K562 (cell line): Measurements from ENCODE around the gene CLEC18B. TPM values are rescaled to one million over a fixed set of nuclear protein-coding genes. Genes with fewer than 3 reads are reported as not detected.

Experiments
- MEF2A ChIP-seq: IDR thresholded peaks from 2 replicates; pipeline ENCODE4 v1.6.1; 2011; ENCODE audit warnings: low read depth, mild to moderate bottlenecking, low read length, moderate library complexity; ENCODE audit not compliant: control insufficient read depth
- TBL1XR1 ChIP-seq, 2 experiments: IDR thresholded peaks; 2 replicates each; pipeline ENCODE4 v1.6.1; 2012; ENCODE audit warnings: improper control_type of control experiment in 2 of 2, low read length in 2 of 2, mild to moderate bottlenecking in 1 of 2
- ZNF316 ChIP-seq: fragments of 450-650 bp; IDR thresholded peaks from 2 replicates; pipeline ENCODE4 v1.6.1; 2016
- ZNF518B ChIP-seq: fragments of 250-450 bp; sonication (Bioruptor Pico); IDR thresholded peaks from 2 replicates; pipeline ENCODE4 v1.5.0; 2021; ENCODE audit warnings: mild to moderate bottlenecking, moderate library complexity
- polyA plus RNA-seq, 8 experiments: library from polyadenylated mRNA; depleted of rRNA in 4 of 8; stranded (reverse) in 5 of 8; unstranded in 3 of 8; fragments of >200 nt; fragmentation: Nextera tagmentation in 2 of 8; fragmentation: Illumina TruSeq in 1 of 8; extraction: Ambion mirVana in 2 of 8; extraction: Trizol in 1 of 8; gene quantifications; 2 replicates each; pipeline versions ENCODE4 v1.2.1 to v1.2.3, GENCODE V29; 2011 to 2014; ENCODE audit warnings: inconsistent platforms in 1 of 8, missing spikeins in 1 of 8
- total RNA-seq, 7 experiments: library from RNA; depleted of rRNA in 6 of 7; stranded (reverse); fragments of >200 nt in 6 of 7; fragmentation: Illumina TruSeq in 2 of 7; extraction: Trizol in 2 of 7; gene quantifications; 2 replicates each; pipeline versions ENCODE4 v1.2.1 to v1.2.3, GENCODE V29; 2011 to 2021; ENCODE audit warnings: low replicate concordance in 1 of 7
- TF ChIP-seq, protein P1 (sequence below): IDR thresholded peaks from 2 replicates; pipeline ENCODE4 v1.6.1; 2014; ENCODE audit warnings: antibody characterized with exemption
- TF ChIP-seq, protein P2 (sequence below): fragments of 450-650 bp; IDR thresholded peaks from 2 replicates; pipeline ENCODE4 v1.6.1; 2017; ENCODE audit warnings: mild to moderate bottlenecking, moderate library complexity
- TF ChIP-seq, protein P3 (sequence below): fragments of 450-650 bp; conservative IDR thresholded peaks from 2 replicates; pipeline ENCODE4 v1.6.1; 2016; ENCODE audit warnings: missing genetic modification characterization, low read depth, mild to moderate bottlenecking, control low read depth, missing compliant biosample characterization

Gene CLEC18B
- total and polyA plus RNA-seq, 9 of the 15 experiments (the other 6 are each of a cell fraction or from before 2014, with no cell fraction given): 0.23 to 7.6 (median 3.5) TPM

GRCh38 chr16:74465281-74465680, 44.0 kb upstream of the CLEC18B start (continued):
- TF ChIP-seq MEF2A (no peak), TBL1XR1 (IDR thresholded peaks at IDR 0.05; ENCODE audit: low read length in 2 of 2) (no peak), ZNF316 (no peak), ZNF518B (CRISPR knock-in tag) (no peak)
- TF ChIP-seq, protein P1, sequence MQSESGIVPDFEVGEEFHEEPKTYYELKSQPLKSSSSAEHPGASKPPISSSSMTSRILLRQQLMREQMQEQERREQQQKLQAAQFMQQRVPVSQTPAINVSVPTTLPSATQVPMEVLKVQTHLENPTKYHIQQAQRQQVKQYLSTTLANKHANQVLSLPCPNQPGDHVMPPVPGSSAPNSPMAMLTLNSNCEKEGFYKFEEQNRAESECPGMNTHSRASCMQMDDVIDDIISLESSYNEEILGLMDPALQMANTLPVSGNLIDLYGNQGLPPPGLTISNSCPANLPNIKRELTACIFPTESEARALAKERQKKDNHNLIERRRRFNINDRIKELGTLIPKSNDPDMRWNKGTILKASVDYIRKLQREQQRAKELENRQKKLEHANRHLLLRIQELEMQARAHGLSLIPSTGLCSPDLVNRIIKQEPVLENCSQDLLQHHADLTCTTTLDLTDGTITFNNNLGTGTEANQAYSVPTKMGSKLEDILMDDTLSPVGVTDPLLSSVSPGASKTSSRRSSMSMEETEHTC: no peak
- TF ChIP-seq, protein P2, sequence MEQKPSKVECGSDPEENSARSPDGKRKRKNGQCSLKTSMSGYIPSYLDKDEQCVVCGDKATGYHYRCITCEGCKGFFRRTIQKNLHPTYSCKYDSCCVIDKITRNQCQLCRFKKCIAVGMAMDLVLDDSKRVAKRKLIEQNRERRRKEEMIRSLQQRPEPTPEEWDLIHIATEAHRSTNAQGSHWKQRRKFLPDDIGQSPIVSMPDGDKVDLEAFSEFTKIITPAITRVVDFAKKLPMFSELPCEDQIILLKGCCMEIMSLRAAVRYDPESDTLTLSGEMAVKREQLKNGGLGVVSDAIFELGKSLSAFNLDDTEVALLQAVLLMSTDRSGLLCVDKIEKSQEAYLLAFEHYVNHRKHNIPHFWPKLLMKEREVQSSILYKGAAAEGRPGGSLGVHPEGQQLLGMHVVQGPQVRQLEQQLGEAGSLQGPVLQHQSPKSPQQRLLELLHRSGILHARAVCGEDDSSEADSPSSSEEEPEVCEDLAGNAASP: no peak
- TF ChIP-seq, protein P3, sequence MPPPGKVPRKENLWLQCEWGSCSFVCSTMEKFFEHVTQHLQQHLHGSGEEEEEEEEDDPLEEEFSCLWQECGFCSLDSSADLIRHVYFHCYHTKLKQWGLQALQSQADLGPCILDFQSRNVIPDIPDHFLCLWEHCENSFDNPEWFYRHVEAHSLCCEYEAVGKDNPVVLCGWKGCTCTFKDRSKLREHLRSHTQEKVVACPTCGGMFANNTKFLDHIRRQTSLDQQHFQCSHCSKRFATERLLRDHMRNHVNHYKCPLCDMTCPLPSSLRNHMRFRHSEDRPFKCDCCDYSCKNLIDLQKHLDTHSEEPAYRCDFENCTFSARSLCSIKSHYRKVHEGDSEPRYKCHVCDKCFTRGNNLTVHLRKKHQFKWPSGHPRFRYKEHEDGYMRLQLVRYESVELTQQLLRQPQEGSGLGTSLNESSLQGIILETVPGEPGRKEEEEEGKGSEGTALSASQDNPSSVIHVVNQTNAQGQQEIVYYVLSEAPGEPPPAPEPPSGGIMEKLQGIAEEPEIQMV (tag): no peak
